Measurements from ENCODE around the gene ACRBP. TPM values are rescaled to one million over a fixed set of nuclear protein-coding genes. Genes with fewer than 3 reads are reported as not detected.
A peak's percentile ranks its signal among the peaks of the same experiment; 100 is the strongest.

The ACRBP gene
- total RNA-seq, 1 donor from 2014 or later, result 0.54 TPM

DNA sequence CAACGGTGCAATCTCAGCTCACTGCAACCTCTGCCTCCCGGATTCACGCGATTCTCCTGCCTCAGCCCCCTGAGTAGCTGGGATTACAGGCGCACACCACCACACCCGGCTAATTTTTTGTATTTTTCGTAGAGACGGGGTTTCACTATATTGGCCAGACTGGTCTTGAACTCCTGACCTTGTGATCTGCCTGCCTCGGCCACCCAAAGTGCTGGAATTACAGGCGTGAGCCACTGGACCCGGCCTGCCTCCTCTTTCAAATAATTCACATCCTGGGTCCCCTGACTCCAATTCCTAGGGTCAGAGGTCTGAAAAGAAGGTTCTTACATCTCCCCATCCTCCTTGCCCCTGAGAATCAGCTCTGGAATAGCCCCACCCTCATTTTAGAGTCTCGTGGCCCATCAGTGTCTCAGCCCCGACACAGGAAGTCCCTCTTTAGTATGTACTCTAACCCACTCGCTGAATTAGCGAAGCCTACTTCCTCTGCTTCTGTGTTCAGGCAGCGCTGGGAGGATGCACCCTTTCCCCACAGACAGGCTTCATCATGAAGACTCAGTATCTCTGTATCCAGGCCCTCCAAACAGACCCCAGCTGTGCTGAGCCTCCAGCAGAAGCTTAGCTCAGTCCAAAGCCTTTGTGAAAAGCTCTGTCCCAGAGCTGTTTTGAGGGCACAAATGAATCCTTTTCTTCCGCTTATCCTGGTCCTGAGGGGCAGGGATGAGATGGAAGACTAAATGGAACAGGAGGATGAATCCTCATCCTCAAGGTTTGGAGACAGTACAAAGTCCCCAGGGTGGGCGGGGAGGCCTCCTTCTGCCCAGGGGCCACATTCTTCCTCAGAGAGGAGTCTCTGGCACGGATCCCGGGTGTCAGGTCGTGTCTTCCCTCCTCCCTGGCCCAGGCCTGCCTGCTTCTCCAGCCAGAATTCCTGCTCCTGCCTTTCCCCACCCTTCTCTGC is 14.9 kb downstream of the ACRBP start:
- Histone ChIP-seq H2AFZ (ENCODE audit: low read depth, low read length) (peak overlapping the region; percentile 81), H3K79me2 (ENCODE audit: insufficient read depth, low read length) (no peaks in the 10 kb centered on the region), H3K9ac (ENCODE audit: low read length) (no peak overlapping the region), H3K27ac (ENCODE audit: low read depth, low read length) (no peak overlapping the region), H3K36me3 (ENCODE audit: insufficient read depth, low read length) (no peaks in the 10 kb centered on the region), H3K9me3 (ENCODE audit: insufficient read depth, low read depth, low read length) (no peaks in the 10 kb centered on the region), H3K4me2 (ENCODE audit: low read length) (no peak overlapping the region), H3K4me3 (ENCODE audit: insufficient read depth, low read depth, low read length) (no peak overlapping the region), H3K4me1 (ENCODE audit: insufficient read depth, low read length) (peaks cover 5% of the 10 kb centered on the region), H4K20me1 (ENCODE audit: insufficient read depth, low read length) (no peaks in the 10 kb centered on the region), H3K27me3 (ENCODE audit: insufficient read depth, low read length) (no peaks in the 10 kb centered on the region)
- Mint-ChIP-seq H3K4me3 (ENCODE audit: unreplicated experiment) (no peak overlapping the region), H3K27ac (ENCODE audit: unreplicated experiment) (peak overlapping the region; percentile 53), H3K36me3 (ENCODE audit: low read depth, unreplicated experiment) (no peaks in the 10 kb centered on the region), H3K9me3 (ENCODE audit: unreplicated experiment) (peaks cover 5% of the 10 kb centered on the region), H3K4me1 (ENCODE audit: low read depth, unreplicated experiment) (peaks cover 17% of the 10 kb centered on the region), H3K27me3 (ENCODE audit: low read depth, unreplicated experiment) (peaks cover 3% of the 10 kb centered on the region)
- FAIRE-seq, result no peak
- TF ChIP-seq EZH2 (IDR thresholded peaks at IDR 0.05; ENCODE audit: insufficient read depth, low read length), result no peak
- TF ChIP-seq, protein P1, sequence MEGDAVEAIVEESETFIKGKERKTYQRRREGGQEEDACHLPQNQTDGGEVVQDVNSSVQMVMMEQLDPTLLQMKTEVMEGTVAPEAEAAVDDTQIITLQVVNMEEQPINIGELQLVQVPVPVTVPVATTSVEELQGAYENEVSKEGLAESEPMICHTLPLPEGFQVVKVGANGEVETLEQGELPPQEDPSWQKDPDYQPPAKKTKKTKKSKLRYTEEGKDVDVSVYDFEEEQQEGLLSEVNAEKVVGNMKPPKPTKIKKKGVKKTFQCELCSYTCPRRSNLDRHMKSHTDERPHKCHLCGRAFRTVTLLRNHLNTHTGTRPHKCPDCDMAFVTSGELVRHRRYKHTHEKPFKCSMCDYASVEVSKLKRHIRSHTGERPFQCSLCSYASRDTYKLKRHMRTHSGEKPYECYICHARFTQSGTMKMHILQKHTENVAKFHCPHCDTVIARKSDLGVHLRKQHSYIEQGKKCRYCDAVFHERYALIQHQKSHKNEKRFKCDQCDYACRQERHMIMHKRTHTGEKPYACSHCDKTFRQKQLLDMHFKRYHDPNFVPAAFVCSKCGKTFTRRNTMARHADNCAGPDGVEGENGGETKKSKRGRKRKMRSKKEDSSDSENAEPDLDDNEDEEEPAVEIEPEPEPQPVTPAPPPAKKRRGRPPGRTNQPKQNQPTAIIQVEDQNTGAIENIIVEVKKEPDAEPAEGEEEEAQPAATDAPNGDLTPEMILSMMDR (IDR thresholded peaks at IDR 0.05; ENCODE audit: insufficient read depth, low read depth, low read length), result no peak
- DNase-seq (ENCODE audit: low read depth), result no peak

DNA sequence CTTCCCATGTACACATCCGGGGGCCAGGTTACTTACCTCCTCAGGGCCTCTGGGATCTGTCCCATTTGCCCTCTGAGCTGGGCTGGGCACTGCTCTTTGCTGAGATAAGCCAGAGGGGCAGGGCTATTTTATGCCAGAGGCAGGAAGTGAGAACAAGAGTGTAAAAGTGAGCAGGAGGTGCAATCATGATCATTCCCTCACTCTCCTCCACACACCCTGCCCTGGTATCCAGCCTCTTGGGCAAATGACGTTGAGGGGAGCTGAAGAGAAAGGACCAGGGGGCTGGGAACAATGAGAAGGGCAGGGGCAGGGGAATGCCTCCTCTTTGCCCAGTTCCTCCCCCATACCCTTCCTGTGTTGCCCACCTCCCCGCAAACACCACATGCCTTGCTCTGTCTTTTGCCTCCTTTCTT is 15.7 kb downstream of the ACRBP start:
- H3K9ac ChIP-seq (ENCODE audit: low read length), result no peak overlapping the region
- peak overlapping the region; percentile 18 for H2AFZ ChIP-seq (ENCODE audit: low read depth, low read length)

More for the DNA sequence above, 15.7 kb downstream of the ACRBP start:
- TF ChIP-seq EZH2 (IDR thresholded peaks at IDR 0.05; ENCODE audit: insufficient read depth, low read length), result no peak
- TF ChIP-seq, protein P1 (IDR thresholded peaks at IDR 0.05; ENCODE audit: insufficient read depth, low read depth, low read length), result no peak
- Mint-ChIP-seq H3K9me3 (ENCODE audit: unreplicated experiment) (peaks cover 4% of the 10 kb centered on the region), H3K27ac (ENCODE audit: unreplicated experiment) (no peak overlapping the region), H3K27me3 (ENCODE audit: low read depth, unreplicated experiment) (peaks cover 3% of the 10 kb centered on the region), H3K4me3 (ENCODE audit: unreplicated experiment) (no peak overlapping the region), H3K4me1 (ENCODE audit: low read depth, unreplicated experiment) (peaks cover 16% of the 10 kb centered on the region), H3K36me3 (ENCODE audit: low read depth, unreplicated experiment) (no peaks in the 10 kb centered on the region)
- DNase-seq (ENCODE audit: low read depth), result no peak
- Histone ChIP-seq H3K4me3 (ENCODE audit: insufficient read depth, low read depth, low read length) (no peak overlapping the region), H3K79me2 (ENCODE audit: insufficient read depth, low read length) (no peaks in the 10 kb centered on the region), H3K4me1 (ENCODE audit: insufficient read depth, low read length) (peaks cover 5% of the 10 kb centered on the region), H3K27me3 (ENCODE audit: insufficient read depth, low read length) (no peaks in the 10 kb centered on the region), H4K20me1 (ENCODE audit: insufficient read depth, low read length) (no peaks in the 10 kb centered on the region), H3K36me3 (ENCODE audit: insufficient read depth, low read length) (no peaks in the 10 kb centered on the region), H3K4me2 (ENCODE audit: low read length) (no peak overlapping the region), H3K27ac (ENCODE audit: low read depth, low read length) (no peak overlapping the region), H3K9me3 (ENCODE audit: insufficient read depth, low read depth, low read length) (no peaks in the 10 kb centered on the region)
- FAIRE-seq, result no peak
